Gastrocnemius medialis (tissue), 4 donors: Measurements from ENCODE around the gene PALLD. TPM values are rescaled to one million over a fixed set of nuclear protein-coding genes. Genes with fewer than 3 reads are reported as not detected.

Source experiments
- ATAC-seq, 2 donors: fragments of 150-250 bp; one replicate each; pipeline ENCODE4 v1.9.1; 2016
- DNase-seq, 2 donors: peaks; one replicate each; pipeline ENCODE4 v3.0.0-alpha.2; 2019
- H3K27ac ChIP-seq, 4 donors: fragments of 200-600 bp; sonication (generic); 1 replicate in 1 of 4; 2 replicates in 3 of 4; pipeline ENCODE4 v1.5.1; 2016 to 2018; ENCODE audit warnings: mild to moderate bottlenecking in 2 of 4, moderate library complexity in 1 of 4
- H3K27me3 ChIP-seq, 3 donors: fragments of 200-600 bp; sonication (generic) in 2 of 3; 1 replicate in 1 of 3; 2 replicates in 2 of 3; pipeline versions ENCODE4 v1.5.1 to v1.6.0; 2016 to 2019; ENCODE audit warnings: mild to moderate bottlenecking in 1 of 3, moderate library complexity in 1 of 3
- H3K36me3 ChIP-seq, 2 donors: fragments of 200-600 bp; sonication (generic) in 1 of 2; one replicate each; pipeline ENCODE4 v1.5.1; 2017 to 2018
- H3K4me1 ChIP-seq, 2 donors: fragments of 200-600 bp; sonication (generic) in 1 of 2; one replicate each; pipeline ENCODE4 v1.5.1; 2016 to 2017; ENCODE audit warnings: mild to moderate bottlenecking in 2 of 2
- H3K4me3 ChIP-seq, 4 donors: fragments of 200-600 bp; sonication (generic) in 3 of 4; 1 replicate in 1 of 4; 2 replicates in 3 of 4; pipeline ENCODE4 v1.5.1; 2016 to 2019; ENCODE audit warnings: mild to moderate bottlenecking in 2 of 4
- H3K9me3 ChIP-seq, 3 donors: fragments of 200-600 bp; sonication (generic) in 2 of 3; 1 replicate in 1 of 3; 2 replicates in 2 of 3; pipeline ENCODE4 v1.5.1; 2016 to 2019
- POLR2A ChIP-seq, 2 donors: fragments of 450-650 bp; IDR thresholded peaks; one replicate each; pipeline ENCODE4 v1.6.1; 2017; ENCODE audit warnings: antibody characterized with exemption in 2 of 2, mild to moderate bottlenecking in 2 of 2, moderate library complexity in 2 of 2
- in situ Hi-C, 4 donors: fragments of 200-750 bp; cut with MboI; loops; one replicate each; pipeline versions ENCODE4 v1.15.0 to v1.8.0; 2017; ENCODE audit warnings: low sequenced_read_pairs in 4 of 4
- intact Hi-C: fragments of 100-400 bp; cut with DNase I; formaldehyde crosslinking; loops from one replicate; pipeline ENCODE4 v1.15.1; 2023; ENCODE audit warnings: low total_unique reads
- total RNA-seq, 4 donors: library from RNA; depleted of rRNA; stranded (reverse); fragments of >200 nt; gene quantifications; one replicate each; pipeline versions ENCODE4 v1.1.0 to v1.2.3, GENCODE V29; 2016
- TF ChIP-seq, protein P1 (sequence below), 5 experiments: fragments of 450-650 bp in 3 of 5; fragments of 200-600 bp in 2 of 5; sonication (generic) in 2 of 5; IDR thresholded peaks in 4 of 5; conservative IDR thresholded peaks in 1 of 5; 1 replicate in 4 of 5; 2 replicates in 1 of 5; pipeline ENCODE4 v1.5.1; 2016 to 2019; ENCODE audit warnings: antibody characterized with exemption in 5 of 5, mild to moderate bottlenecking in 3 of 5, moderate library complexity in 3 of 5

Gene PALLD
- total RNA-seq, 4 donors from 2014 or later, result 165 to 439 (median 319) TPM

DNA sequence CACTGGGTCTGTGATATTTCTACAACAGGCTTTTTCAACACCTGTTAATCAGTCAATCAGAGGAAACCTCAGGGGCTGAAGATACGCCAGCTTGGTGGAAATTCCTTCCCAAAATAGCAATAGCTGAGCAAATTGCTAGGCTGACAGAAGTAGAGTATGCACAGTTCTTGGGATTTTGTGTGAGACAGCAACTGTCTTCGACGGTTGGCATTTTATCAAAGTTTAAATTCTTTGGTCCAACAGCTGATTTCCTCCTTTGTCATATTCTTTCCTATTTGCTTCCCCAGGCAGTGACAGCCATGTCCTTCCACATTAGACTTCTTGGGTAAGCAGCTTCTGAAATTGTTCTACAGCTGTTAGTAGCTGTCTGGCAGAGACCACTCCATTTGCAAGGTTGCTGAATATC, 8.0 kb upstream of the PALLD start:
- Histone ChIP-seq H3K4me1 (peaks cover 21 to 32% of the 10 kb centered on the region in 2 donors), H3K36me3 (no peaks in the 10 kb centered on the region), H3K4me3 (peak overlapping the region in 3 of 4 donors; percentile 2 to 17 (median 16)), H3K27ac (peak overlapping the region; percentile 68 to 75 (median 71)), H3K9me3 (no peaks in the 10 kb centered on the region), H3K27me3 (no peaks in the 10 kb centered on the region)
- TF ChIP-seq POLR2A (IDR thresholded peaks at IDR 0.05), result no peak
- TF ChIP-seq, protein P1, sequence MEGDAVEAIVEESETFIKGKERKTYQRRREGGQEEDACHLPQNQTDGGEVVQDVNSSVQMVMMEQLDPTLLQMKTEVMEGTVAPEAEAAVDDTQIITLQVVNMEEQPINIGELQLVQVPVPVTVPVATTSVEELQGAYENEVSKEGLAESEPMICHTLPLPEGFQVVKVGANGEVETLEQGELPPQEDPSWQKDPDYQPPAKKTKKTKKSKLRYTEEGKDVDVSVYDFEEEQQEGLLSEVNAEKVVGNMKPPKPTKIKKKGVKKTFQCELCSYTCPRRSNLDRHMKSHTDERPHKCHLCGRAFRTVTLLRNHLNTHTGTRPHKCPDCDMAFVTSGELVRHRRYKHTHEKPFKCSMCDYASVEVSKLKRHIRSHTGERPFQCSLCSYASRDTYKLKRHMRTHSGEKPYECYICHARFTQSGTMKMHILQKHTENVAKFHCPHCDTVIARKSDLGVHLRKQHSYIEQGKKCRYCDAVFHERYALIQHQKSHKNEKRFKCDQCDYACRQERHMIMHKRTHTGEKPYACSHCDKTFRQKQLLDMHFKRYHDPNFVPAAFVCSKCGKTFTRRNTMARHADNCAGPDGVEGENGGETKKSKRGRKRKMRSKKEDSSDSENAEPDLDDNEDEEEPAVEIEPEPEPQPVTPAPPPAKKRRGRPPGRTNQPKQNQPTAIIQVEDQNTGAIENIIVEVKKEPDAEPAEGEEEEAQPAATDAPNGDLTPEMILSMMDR (IDR thresholded peaks at IDR 0.05 in 4 of 5, conservative IDR thresholded peaks at IDR 0.05 in 1 of 5), result no peak
- in situ Hi-C loops (no loop called here), intact Hi-C loops (loop anchor here (10.0 kb wide), 3 partner anchors 304 to 526 kb away; partner anchors contain the start of gene CBR4)
- DNase-seq (peak; percentile 22 to 49), ATAC-seq (peak; percentile 85 to 94)

DNA sequence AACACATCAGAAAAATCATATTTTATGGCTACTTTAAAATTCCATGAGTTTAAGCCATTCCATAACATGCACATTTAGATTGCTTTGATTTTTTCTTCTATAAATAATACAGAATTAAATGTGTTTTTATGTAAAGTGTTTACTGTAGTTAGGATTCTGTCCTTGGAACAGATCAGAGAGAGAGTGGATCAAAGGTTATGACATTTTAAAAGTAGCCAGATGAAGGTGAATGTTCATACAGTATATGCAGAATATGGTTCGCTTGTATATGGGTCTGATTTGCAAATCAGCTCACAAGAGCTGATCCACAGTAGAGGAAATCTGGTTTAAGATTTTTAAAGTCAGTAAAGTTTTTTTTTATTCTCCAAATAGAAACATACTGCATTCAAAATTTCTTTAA, 7.2 kb upstream of the PALLD start:
- H3K4me3 ChIP-seq, result no peak overlapping the region
- H3K36me3 ChIP-seq, result no peaks in the 10 kb centered on the region
- ATAC-seq, result no peak
- H3K27ac ChIP-seq, result peak overlapping the region; percentile 68 to 75 (median 71)
- intact Hi-C loops, result loop anchor here (10.0 kb wide), 3 partner anchors 305 to 525 kb away; partner anchors contain the start of gene CBR4
- H3K4me1 ChIP-seq, result peaks cover 17 to 26% of the 10 kb centered on the region in 2 donors
- DNase-seq, result no peak
- in situ Hi-C loops, result no loop called here
- H3K27me3 ChIP-seq, result no peaks in the 10 kb centered on the region
- no peaks in the 10 kb centered on the region for H3K9me3 ChIP-seq
- TF ChIP-seq, protein P1 (IDR thresholded peaks at IDR 0.05 in 4 of 5, conservative IDR thresholded peaks at IDR 0.05 in 1 of 5), result no peak
- no peak for TF ChIP-seq POLR2A (IDR thresholded peaks at IDR 0.05)

DNA sequence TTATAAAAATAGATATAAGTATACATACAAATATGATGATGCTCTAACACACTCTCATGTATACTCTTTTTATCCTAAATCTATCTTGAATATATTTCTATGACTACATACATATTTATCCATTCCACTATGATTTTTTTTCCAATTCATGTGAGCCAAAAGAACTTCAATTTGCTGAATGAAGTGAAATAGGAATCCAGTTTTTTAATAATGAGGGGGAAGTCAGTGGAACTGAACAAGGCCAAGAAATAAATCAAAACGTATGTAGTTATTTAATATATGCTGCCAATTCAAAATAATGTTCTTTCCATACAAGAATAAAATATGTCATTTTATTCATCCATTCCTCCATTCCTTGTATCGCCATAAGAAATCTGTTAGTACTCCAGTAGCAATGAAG, 6.1 kb upstream of the PALLD start:
- no peaks in the 10 kb centered on the region for H3K27me3 ChIP-seq

DNA sequence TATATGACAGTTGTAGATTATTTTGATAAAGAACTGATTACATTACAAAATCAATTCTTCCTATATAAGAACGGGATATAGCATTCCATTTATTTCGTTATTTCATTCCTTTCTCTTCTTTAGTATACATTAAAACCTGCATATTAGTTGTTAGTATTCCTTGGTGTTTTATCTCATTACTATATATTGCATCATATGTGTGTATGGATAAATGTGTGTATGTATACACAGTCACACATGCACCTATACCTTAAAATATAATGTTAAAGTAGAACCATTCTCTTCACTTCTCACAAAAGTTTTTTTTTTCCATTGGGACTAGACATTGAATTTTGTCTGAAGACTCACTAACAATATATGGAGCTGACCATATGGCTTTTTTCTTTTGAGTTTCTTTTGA, 5.3 kb upstream of the PALLD start:
- Histone ChIP-seq H3K4me1 (peaks cover 23 to 29% of the 10 kb centered on the region in 2 donors), H3K36me3 (no peaks in the 10 kb centered on the region), H3K27ac (no peak overlapping the region), H3K27me3 (no peaks in the 10 kb centered on the region), H3K9me3 (no peaks in the 10 kb centered on the region), H3K4me3 (no peak overlapping the region)
- TF ChIP-seq POLR2A (IDR thresholded peaks at IDR 0.05), result no peak
- TF ChIP-seq, protein P1 (IDR thresholded peaks at IDR 0.05 in 4 of 5, conservative IDR thresholded peaks at IDR 0.05 in 1 of 5), result no peak
- ATAC-seq (no peak), DNase-seq (no peak)
- in situ Hi-C loops, result no loop called here
- intact Hi-C loops, result no loop called here

More for the DNA sequence above, 6.1 kb upstream of the PALLD start:
- in situ Hi-C loops, result no loop called here
- ATAC-seq (no peak), DNase-seq (no peak)
- Histone ChIP-seq H3K4me3 (no peak overlapping the region), H3K27ac (no peak overlapping the region), H3K4me1 (peaks cover 17 to 24% of the 10 kb centered on the region in 2 donors), H3K36me3 (no peaks in the 10 kb centered on the region), H3K9me3 (no peaks in the 10 kb centered on the region)
- TF ChIP-seq POLR2A (IDR thresholded peaks at IDR 0.05), result no peak
- TF ChIP-seq, protein P1 (IDR thresholded peaks at IDR 0.05 in 4 of 5, conservative IDR thresholded peaks at IDR 0.05 in 1 of 5), result no peak
- intact Hi-C loops, result no loop called here

DNA sequence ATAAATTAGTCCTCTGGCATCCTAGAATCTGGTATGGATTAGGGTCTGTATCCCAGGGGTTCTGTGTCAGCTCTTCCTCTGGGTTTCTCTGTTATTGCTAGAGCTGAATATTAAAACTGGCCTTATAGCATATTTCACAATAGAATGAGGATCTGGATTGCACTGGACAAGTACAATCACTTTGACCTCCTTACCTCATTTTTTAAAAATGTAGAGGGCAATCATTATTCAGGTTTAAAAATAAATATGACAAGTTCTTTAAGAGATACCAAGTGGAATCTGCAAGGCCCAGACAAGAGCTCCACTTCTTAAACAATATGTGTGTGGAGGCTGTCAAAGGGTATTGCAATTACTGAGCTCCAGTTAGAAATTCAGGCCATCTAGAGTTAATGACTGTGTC, 1.4 kb downstream of the PALLD start:
- TF ChIP-seq, protein P1 (IDR thresholded peaks at IDR 0.05 in 4 of 5, conservative IDR thresholded peaks at IDR 0.05 in 1 of 5), result no peak
- no peak for TF ChIP-seq POLR2A (IDR thresholded peaks at IDR 0.05)
- Histone ChIP-seq H3K9me3 (no peaks in the 10 kb centered on the region), H3K4me3 (peak overlapping the region; percentile 35 to 44 (median 39)), H3K27me3 (no peaks in the 10 kb centered on the region), H3K36me3 (no peaks in the 10 kb centered on the region), H3K4me1 (peaks cover 21 to 29% of the 10 kb centered on the region in 2 donors), H3K27ac (peak overlapping the region; percentile 73 to 88 (median 84))
- peak in 1 of 2 donors; percentile 32 for ATAC-seq
- in situ Hi-C loops, result no loop called here
- intact Hi-C loops, result no loop called here
- DNase-seq, result no peak
